Hindlimb muscle (tissue), 1 donor: ENCODE measurements around the gene TFIP11. TPM values are rescaled to one million over a fixed set of nuclear protein-coding genes. Genes with fewer than 3 reads are reported as not detected.

Experiments
- DNase-seq: peaks from one replicate; pipeline ENCODE4 v3.0.0-alpha.2; 2013
- polyA plus RNA-seq: library from polyadenylated mRNA; unstranded; fragments of 120-200 nt; gene quantifications from one replicate; pipeline ENCODE4 v1.2.1, GENCODE V29; 2013; ENCODE audit not compliant: insufficient read length

TFIP11 gene
- polyA plus RNA-seq: 23.1 TPM

GRCh38 chr22:26512149-26512793, at the start of gene TFIP11:
Gene TFIP11 (minus strand): TSS chr22:26512473. CDS start chr22:26510272, 2,201 bp downstream.
- DNase-seq: peak; percentile 96

GRCh38 chr22:26561756-26562417, 49.6 kb upstream of the TFIP11 start:
- DNase-seq: no peak

GRCh38 chr22:26559961-26560575, 47.8 kb upstream of the TFIP11 start:
- DNase-seq: no peak

- DNase-seq: no peak
These were observed 46.1 kb upstream of the TFIP11 start for GRCh38 chr22:26558248-26558895.

- no peak for DNase-seq
These were observed 44.6 kb upstream of the TFIP11 start for GRCh38 chr22:26556904-26557303.

- DNase-seq: no peak
These were observed 43.2 kb upstream of the TFIP11 start for GRCh38 chr22:26555478-26555877.

GRCh38 chr22:26554956-26555355, 42.7 kb upstream of the TFIP11 start:
- DNase-seq: no peak

GRCh38 chr22:26553056-26553752, 40.9 kb upstream of the TFIP11 start:
- DNase-seq: no peak

GRCh38 chr22:26552466-26552865, 40.2 kb upstream of the TFIP11 start:
- DNase-seq: no peak

- no peak for DNase-seq
These were observed 39.3 kb upstream of the TFIP11 start for GRCh38 chr22:26551568-26551967.

GRCh38 chr22:26550498-26551033, 38.3 kb upstream of the TFIP11 start:
- no peak for DNase-seq

GRCh38 chr22:26549902-26550497, 37.7 kb upstream of the TFIP11 start:
- DNase-seq: no peak

GRCh38 chr22:26548984-26549383, 36.7 kb upstream of the TFIP11 start:
- DNase-seq: no peak

GRCh38 chr22:26548303-26548702, 36.0 kb upstream of the TFIP11 start:
- no peak for DNase-seq

GRCh38 chr22:26547837-26548236, 35.6 kb upstream of the TFIP11 start:
- DNase-seq: no peak

GRCh38 chr22:26547426-26547825, 35.2 kb upstream of the TFIP11 start:
- no peak for DNase-seq

GRCh38 chr22:26546282-26546681, 34.0 kb upstream of the TFIP11 start:
- no peak for DNase-seq

GRCh38 chr22:26545827-26546226, 33.6 kb upstream of the TFIP11 start:
- DNase-seq: no peak

- no peak for DNase-seq
These were observed 33.1 kb upstream of the TFIP11 start for GRCh38 chr22:26545385-26545784.

GRCh38 chr22:26544489-26544888, 32.2 kb upstream of the TFIP11 start:
- no peak for DNase-seq

- DNase-seq: no peak
These were observed 30.6 kb upstream of the TFIP11 start for GRCh38 chr22:26542831-26543230.
